ENCODE data around the gene FNIP2. TPM values are rescaled to one million over a fixed set of nuclear protein-coding genes. Genes with fewer than 3 reads are reported as not detected.

FNIP2 gene
- total and polyA plus RNA-seq, 9 of the 15 experiments (the other 6 are each of a cell fraction or from before 2014, with no cell fraction given) = 1.7 to 15.5 (median 8.3) TPM

- H3K79me2 ChIP-seq (ENCODE audit: control insufficient read depth, insufficient read depth, low read length) = no peaks in the 10 kb centered on the region; the same call in 2 of the 3 replicates
- H4K20me1 ChIP-seq (replicated peaks; ENCODE audit: control insufficient read depth, insufficient read depth, low read length) = no peaks in the 10 kb centered on the region
- CTCF ChIA-PET (ENCODE audit: low intra/inter-chr PET ratio) = no interaction called here
- no peak overlapping the region for H3K27ac ChIP-seq (ENCODE audit: extremely low read depth, low read depth, low read length)
- H3K27me3 ChIP-seq (ENCODE audit: control insufficient read depth in 2 of 2, insufficient read depth in 2 of 2, low read length in 2 of 2) = no peaks in the 10 kb centered on the region; a peak in 1 of 5 replicates
- intact Hi-C loops (cut with micrococcal nuclease) (loop anchor here (10.0 kb wide), 1 partner anchor 53 kb away; no protein-coding TSS in a partner anchor), in situ Hi-C loops (cut with MboI) (no loop called here)
- DNase-seq (ENCODE audit: extremely low read depth in 1 of 4, low spot score in 3 of 4) (peak in 1 of 4 experiments; percentile 44), FAIRE-seq (peak; percentile 49), ATAC-seq (peak; percentile 45)
- H3K9me1 ChIP-seq (ENCODE audit: control insufficient read depth, insufficient read depth, low read length) = no peaks in the 10 kb centered on the region
- peak overlapping the region; percentile 39; the same call in 1 of the 2 replicates for H3K4me2 ChIP-seq (ENCODE audit: insufficient read depth, low read length)
- H3K4me1 ChIP-seq (replicated peaks in 1 of 2; ENCODE audit: control insufficient read depth in 2 of 2, insufficient read depth in 2 of 2, low read length in 2 of 2) = peaks cover 13 to 47% of the 10 kb centered on the region in 2 experiments; a peak in 4 of 5 replicates
- H3K4me3 ChIP-seq = no peak overlapping the region
- peak overlapping the region; percentile 13 to 39; a peak in 2 of 4 replicates for H3K9ac ChIP-seq (ENCODE audit: insufficient read depth in 1 of 2, low read depth in 2 of 2, low read length in 2 of 2)
- POLR2A ChIA-PET = interaction anchor here (1.0 to 1.4 kb wide), 2 partner anchors 104 to 335 kb away, joined by 5 to 7 read pairs; no protein-coding TSS in a partner anchor
- H3K36me3 ChIP-seq (ENCODE audit: control insufficient read depth, insufficient read depth, low read length) = peaks cover 13% of the 10 kb centered on the region; the same call in 2 of the 3 replicates
- no TSS peak for BruUV-seq (replicated peaks)
- H3K9me3 ChIP-seq (replicated peaks; ENCODE audit: control insufficient read depth, insufficient read depth, low read depth, low read length) = no peaks in the 10 kb centered on the region
- no peak overlapping the region; the same call in 1 of the 2 replicates for H2AFZ ChIP-seq (ENCODE audit: low read depth, low read length)
- WGBS (ENCODE audit: insufficient coverage, low coverage, missing lambda C conversion rate) = 4% methylated on average over 5 of the region's 5 CpGs
- TF ChIP-seq MNT (conservative IDR thresholded peaks at IDR 0.05) (no peak), ZBTB12 (CRISPR knock-in tag; IDR thresholded peaks at IDR 0.05) (0 out of 2 replicates have a peak, but pooled peaks have one; percentile 7), TAL1 (IDR thresholded peaks at IDR 0.05) (peak; percentile 13; the same call in 1 of the 2 replicates), HEY1 (CRISPR knock-in tag; IDR thresholded peaks at IDR 0.05; ENCODE audit: borderline replicate concordance) (no peak), DIDO1 (tag; IDR thresholded peaks at IDR 0.05; ENCODE audit: low read depth) (no peak), FOXA1 (IDR thresholded peaks at IDR 0.05; ENCODE audit: borderline replicate concordance) (no peak), FOXJ2 (tag; IDR thresholded peaks at IDR 0.05) (peak; percentile 81), SMARCA4 (IDR thresholded peaks at IDR 0.05) (peak; percentile 43; the same call in 1 of the 2 replicates), MITF (IDR thresholded peaks at IDR 0.05) (peak; percentile 76), ZNF589 (CRISPR knock-in tag; IDR thresholded peaks at IDR 0.05; ENCODE audit: low read depth) (0 out of 2 replicates have a peak, but pooled peaks have one; percentile 34), ATF1 (CRISPR knock-in tag; IDR thresholded peaks at IDR 0.05) (no peak), ATF1 (tag; IDR thresholded peaks at IDR 0.05) (peak; percentile 65), CREM (IDR thresholded peaks at IDR 0.05; ENCODE audit: low read depth) (peak; percentile 55; the same call in 1 of the 2 replicates), ZFP1 (CRISPR knock-in tag; IDR thresholded peaks at IDR 0.05) (no peak), MTA3 (IDR thresholded peaks at IDR 0.05; ENCODE audit: borderline replicate concordance) (0 out of 2 replicates have a peak, but pooled peaks have one; percentile 35), ZNF384 (IDR thresholded peaks at IDR 0.05; ENCODE audit: low read depth, low read length) (peak; percentile 67; the same call in 1 of the 2 replicates), RCOR1 (IDR thresholded peaks at IDR 0.05; ENCODE audit: borderline replicate concordance in 1 of 2, low read depth in 2 of 2, low read length in 2 of 2) (0 out of 4 replicates have a peak, but pooled peaks of 1 of the 2 experiments have one; percentile 30), CBFA2T3 (IDR thresholded peaks at IDR 0.05) (peak; percentile 56), OTX1 (CRISPR knock-in tag; IDR thresholded peaks at IDR 0.05) (no peak), L3MBTL2 (IDR thresholded peaks at IDR 0.05) (peak; percentile 62)
Observed at GRCh38 chr4:158827543-158827981, 58.7 kb downstream of the FNIP2 start.

Data from K562 (cell line).